ENCODE measurements around the gene TSPEAR. TPM values are rescaled to one million over a fixed set of nuclear protein-coding genes. Genes with fewer than 3 reads are reported as not detected.

The TSPEAR gene
- total RNA-seq, 2 donors from 2014 or later = not detected

DNA sequence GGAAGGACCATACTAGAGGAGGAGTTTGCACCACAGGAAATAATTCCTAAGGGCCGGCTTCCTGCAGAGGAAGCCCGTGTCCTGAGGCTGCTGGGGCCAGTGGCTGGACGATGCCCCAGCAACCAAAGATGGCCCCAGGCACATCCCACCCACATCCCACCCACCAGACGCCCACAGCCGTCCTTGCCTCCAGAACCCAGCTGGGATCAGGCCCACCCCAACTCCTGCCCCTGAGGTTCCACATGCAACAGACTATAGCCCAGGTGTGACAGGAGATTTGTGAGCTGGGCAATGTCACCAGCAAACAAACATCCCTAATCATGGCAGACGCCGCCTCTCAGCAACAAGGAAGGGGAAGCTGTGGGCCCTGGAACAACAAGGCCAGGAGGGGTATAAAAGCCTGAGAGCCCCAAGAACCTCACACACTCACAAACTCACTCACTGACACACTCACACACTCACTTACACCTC is 84.7 kb downstream of the TSPEAR start, which contains the start of gene KRTAP10-9:
KRTAP10-9 (plus strand) TSS at position 421 of the 471 bp plus-strand sequence. CDS start 79 bp downstream, outside the sequence.
- TF ChIP-seq, protein P1, sequence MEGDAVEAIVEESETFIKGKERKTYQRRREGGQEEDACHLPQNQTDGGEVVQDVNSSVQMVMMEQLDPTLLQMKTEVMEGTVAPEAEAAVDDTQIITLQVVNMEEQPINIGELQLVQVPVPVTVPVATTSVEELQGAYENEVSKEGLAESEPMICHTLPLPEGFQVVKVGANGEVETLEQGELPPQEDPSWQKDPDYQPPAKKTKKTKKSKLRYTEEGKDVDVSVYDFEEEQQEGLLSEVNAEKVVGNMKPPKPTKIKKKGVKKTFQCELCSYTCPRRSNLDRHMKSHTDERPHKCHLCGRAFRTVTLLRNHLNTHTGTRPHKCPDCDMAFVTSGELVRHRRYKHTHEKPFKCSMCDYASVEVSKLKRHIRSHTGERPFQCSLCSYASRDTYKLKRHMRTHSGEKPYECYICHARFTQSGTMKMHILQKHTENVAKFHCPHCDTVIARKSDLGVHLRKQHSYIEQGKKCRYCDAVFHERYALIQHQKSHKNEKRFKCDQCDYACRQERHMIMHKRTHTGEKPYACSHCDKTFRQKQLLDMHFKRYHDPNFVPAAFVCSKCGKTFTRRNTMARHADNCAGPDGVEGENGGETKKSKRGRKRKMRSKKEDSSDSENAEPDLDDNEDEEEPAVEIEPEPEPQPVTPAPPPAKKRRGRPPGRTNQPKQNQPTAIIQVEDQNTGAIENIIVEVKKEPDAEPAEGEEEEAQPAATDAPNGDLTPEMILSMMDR (IDR thresholded peaks at IDR 0.05) = no peak
- no peaks in the 10 kb centered on the region for H3K36me3 ChIP-seq
- H3K9me3 ChIP-seq = peaks cover 4 to 39% of the 10 kb centered on the region in 2 donors
- no peaks in the 10 kb centered on the region for H3K4me1 ChIP-seq
- no peak within 1 kb of the TSS for H3K27ac ChIP-seq
- DNase-seq (ENCODE audit: low spot score) = peak; percentile 40
- no peak within 1 kb of the TSS for H3K4me3 ChIP-seq
- H3K27me3 ChIP-seq = no peaks in the 10 kb centered on the region

DNA sequence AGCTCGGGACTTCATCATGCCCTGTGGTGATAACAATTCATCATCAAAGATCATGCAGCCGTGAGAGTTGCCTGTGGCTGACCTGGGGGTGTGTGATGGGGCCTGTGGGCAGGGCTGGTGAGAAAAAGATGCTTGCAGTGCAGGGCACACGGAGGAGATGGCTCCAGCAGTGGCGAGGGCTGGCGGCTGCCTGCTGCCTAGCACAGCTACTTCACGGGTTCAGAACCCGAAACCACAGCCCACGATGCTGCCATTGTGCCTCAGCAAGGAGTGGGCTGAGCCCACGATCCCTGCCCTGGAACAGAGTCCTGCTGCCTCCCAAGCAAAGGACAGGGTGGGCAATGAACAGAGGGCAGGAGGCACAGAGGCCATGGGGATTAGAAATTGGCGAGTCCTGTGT is 85.1 kb downstream of the TSPEAR start:
- Histone ChIP-seq H3K27ac (no peak overlapping the region), H3K27me3 (no peaks in the 10 kb centered on the region), H3K9me3 (peaks cover 2 to 34% of the 10 kb centered on the region in 2 donors), H3K36me3 (no peaks in the 10 kb centered on the region), H3K4me3 (no peak overlapping the region), H3K4me1 (no peaks in the 10 kb centered on the region)
- no peak for DNase-seq (ENCODE audit: low spot score)
- TF ChIP-seq, protein P1 (IDR thresholded peaks at IDR 0.05) = no peak

DNA sequence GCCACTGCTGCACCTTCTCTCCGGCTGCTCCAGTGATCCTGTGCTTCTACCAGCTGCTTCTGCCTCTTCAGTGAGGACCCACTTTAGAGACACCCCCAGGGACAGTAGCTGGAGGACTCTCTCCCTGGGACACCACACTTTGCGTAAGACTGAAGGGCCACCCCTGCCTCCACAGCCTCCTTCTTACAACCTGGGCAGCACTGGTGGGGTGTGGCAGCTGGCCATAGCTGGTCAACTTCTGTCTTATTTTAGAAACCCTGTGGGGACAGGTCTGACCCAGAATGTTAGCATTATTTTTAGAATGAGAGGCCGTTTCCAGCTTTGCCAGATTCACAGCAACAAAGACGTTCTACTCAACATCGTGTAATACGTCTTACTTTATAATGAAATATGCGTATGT is 85.6 kb downstream of the TSPEAR start:
- H3K4me3 ChIP-seq = no peak overlapping the region
- TF ChIP-seq, protein P1 (IDR thresholded peaks at IDR 0.05) = no peak
- H3K36me3 ChIP-seq = no peaks in the 10 kb centered on the region
- DNase-seq (ENCODE audit: low spot score) = peak; percentile 46
- H3K27me3 ChIP-seq = no peaks in the 10 kb centered on the region
- H3K4me1 ChIP-seq = no peaks in the 10 kb centered on the region
- H3K9me3 ChIP-seq = peaks cover 0 to 29% of the 10 kb centered on the region in 2 donors
- no peak overlapping the region for H3K27ac ChIP-seq

DNA sequence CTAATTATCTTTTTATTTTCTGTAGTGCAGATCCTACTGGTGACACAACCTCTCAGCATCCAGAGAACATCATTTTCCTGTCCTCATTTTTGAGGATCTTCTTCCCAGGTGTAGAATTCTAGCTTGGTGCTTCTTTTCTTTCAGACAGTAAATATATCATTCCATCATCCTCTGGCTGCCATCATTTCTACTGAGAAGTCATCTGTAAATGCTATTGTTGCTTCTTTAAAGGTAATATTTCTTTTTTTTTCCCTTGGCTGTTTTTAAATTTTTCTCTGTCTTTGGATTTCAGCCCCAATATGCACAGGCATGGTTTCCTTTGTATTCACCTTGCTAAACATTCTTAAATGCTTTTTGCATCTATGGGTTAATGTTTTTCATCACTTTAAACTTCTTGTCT is 87.8 kb downstream of the TSPEAR start:
- Histone ChIP-seq H3K27ac (no peak overlapping the region), H3K4me3 (no peak overlapping the region), H3K36me3 (no peaks in the 10 kb centered on the region), H3K27me3 (no peaks in the 10 kb centered on the region), H3K9me3 (peaks cover 0 to 20% of the 10 kb centered on the region in 2 donors), H3K4me1 (no peaks in the 10 kb centered on the region)
- DNase-seq (ENCODE audit: low spot score) = no peak
- TF ChIP-seq, protein P1 (IDR thresholded peaks at IDR 0.05) = no peak

DNA sequence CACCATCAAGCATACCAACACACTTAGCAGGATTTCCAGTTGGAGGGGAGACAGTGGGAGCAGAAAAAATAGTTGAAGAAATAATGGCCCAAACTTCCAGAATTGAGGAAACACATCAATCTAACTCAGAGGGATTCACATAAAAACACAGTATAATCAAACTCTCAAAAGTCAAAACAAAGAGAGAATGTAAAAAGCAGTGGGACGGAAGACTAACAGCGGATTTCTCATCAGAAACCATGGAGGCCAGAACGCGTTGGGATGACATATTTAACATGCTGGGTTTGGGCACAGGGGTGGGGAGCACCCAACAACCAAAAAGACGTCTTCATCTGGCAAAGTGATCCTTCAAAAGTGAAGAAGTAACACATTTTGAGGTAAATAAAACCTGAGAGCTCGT is 91.5 kb downstream of the TSPEAR start:
- Histone ChIP-seq H3K27ac (no peak overlapping the region), H3K4me1 (no peaks in the 10 kb centered on the region), H3K27me3 (no peaks in the 10 kb centered on the region), H3K36me3 (no peaks in the 10 kb centered on the region), H3K4me3 (no peak overlapping the region), H3K9me3 (peaks cover 0 to 20% of the 10 kb centered on the region in 2 donors)
- TF ChIP-seq, protein P1 (IDR thresholded peaks at IDR 0.05) = no peak
- DNase-seq (ENCODE audit: low spot score) = no peak

DNA sequence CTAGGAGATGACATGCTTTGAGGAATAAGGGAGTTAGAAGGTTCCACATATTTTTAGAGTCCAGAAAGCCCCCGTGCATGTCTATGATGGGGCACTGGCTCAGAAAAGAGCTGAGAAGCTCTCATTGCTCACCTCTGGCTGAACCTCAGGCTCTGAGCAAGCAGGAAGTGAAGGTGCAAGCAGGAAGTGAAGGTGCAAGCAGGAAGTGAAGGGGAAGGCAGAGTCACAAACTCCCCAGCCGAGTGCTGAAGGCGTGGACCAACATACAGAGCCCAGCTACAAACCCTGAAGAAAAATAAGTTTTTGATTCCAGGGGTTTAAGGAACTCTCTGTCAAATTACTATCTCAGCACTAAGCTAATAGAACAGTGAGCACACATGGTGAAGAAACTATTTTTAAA is 92.5 kb downstream of the TSPEAR start:
- no peaks in the 10 kb centered on the region for H3K4me1 ChIP-seq
- no peaks in the 10 kb centered on the region for H3K36me3 ChIP-seq
- H3K4me3 ChIP-seq = no peak overlapping the region
- peak; percentile 36 for DNase-seq (ENCODE audit: low spot score)
- H3K27me3 ChIP-seq = no peaks in the 10 kb centered on the region
- peaks cover 0 to 10% of the 10 kb centered on the region in 2 donors for H3K9me3 ChIP-seq
- no peak overlapping the region for H3K27ac ChIP-seq
- TF ChIP-seq, protein P1 (IDR thresholded peaks at IDR 0.05) = no peak

Data from right atrium auricular region (tissue), 2 donors.